Measurements from ENCODE around the gene AKNA.

Gene AKNA

GRCh38 chr9:114376586-114377445 lies 11.0 kb downstream of the AKNA start:
- no peak for DNase-seq

- no peak for DNase-seq
These were observed 12.2 kb downstream of the AKNA start for GRCh38 chr9:114375386-114376175.

- no peak for DNase-seq
These were observed 12.8 kb downstream of the AKNA start for GRCh38 chr9:114374936-114375335.

- DNase-seq: no peak
These were observed 13.6 kb downstream of the AKNA start for GRCh38 chr9:114373960-114374730.

GRCh38 chr9:114372921-114373448 lies 14.8 kb downstream of the AKNA start:
- peak in 8 of 14 donors; percentile 28 to 63 (median 50) for DNase-seq

- DNase-seq: peak in 2 of 14 donors; percentile 36 to 63
These were observed 15.5 kb downstream of the AKNA start for GRCh38 chr9:114371973-114372917.

GRCh38 chr9:114371343-114371944 lies 16.3 kb downstream of the AKNA start:
- DNase-seq: no peak

- DNase-seq: peak in 10 of 14 donors; percentile 11 to 79 (median 46)
These were observed 16.8 kb downstream of the AKNA start for GRCh38 chr9:114370968-114371320.

GRCh38 chr9:114370251-114370967 lies 17.4 kb downstream of the AKNA start:
- DNase-seq: peak in 2 of 14 donors; percentile 34

GRCh38 chr9:114369216-114370130 lies 18.3 kb downstream of the AKNA start:
- no peak for DNase-seq

- DNase-seq: no peak
These were observed 19.8 kb downstream of the AKNA start for GRCh38 chr9:114367772-114368569.

- no peak for DNase-seq
These were observed 20.4 kb downstream of the AKNA start for GRCh38 chr9:114367366-114367765.

- DNase-seq: no peak
These were observed 21.3 kb downstream of the AKNA start for GRCh38 chr9:114366334-114367128.

- no peak for DNase-seq
These were observed 22.6 kb downstream of the AKNA start for GRCh38 chr9:114365194-114365593.

GRCh38 chr9:114364134-114365041 lies 23.4 kb downstream of the AKNA start:
- no peak for DNase-seq

- no peak for DNase-seq
These were observed 24.4 kb downstream of the AKNA start for GRCh38 chr9:114363424-114363823.

All from C1 segment of cervical spinal cord (tissue), 14 donors.